D721Med (cell line): Measurements from ENCODE around the gene CYP1A1.

ENCODE experiments used
- DNase-seq: peaks from one replicate; pipeline ENCODE4 v3.0.0; 2011; ENCODE audit warnings: low spot score; ENCODE audit not compliant: insufficient read length
- FAIRE-seq: peaks from 2 replicates; lab custom pipeline; 2011; peaks lifted over from hg19 to GRCh38; lab: Jason Lieb, UNC
- TF ChIP-seq, protein P1 (sequence below): IDR thresholded peaks from 2 replicates; pipeline ENCODE4 v1.5.1; 2012; ENCODE audit warnings: mild to moderate bottlenecking, control low read depth; ENCODE audit not compliant: insufficient read depth; ENCODE audit errors: missing control alignments

Gene CYP1A1

DNA sequence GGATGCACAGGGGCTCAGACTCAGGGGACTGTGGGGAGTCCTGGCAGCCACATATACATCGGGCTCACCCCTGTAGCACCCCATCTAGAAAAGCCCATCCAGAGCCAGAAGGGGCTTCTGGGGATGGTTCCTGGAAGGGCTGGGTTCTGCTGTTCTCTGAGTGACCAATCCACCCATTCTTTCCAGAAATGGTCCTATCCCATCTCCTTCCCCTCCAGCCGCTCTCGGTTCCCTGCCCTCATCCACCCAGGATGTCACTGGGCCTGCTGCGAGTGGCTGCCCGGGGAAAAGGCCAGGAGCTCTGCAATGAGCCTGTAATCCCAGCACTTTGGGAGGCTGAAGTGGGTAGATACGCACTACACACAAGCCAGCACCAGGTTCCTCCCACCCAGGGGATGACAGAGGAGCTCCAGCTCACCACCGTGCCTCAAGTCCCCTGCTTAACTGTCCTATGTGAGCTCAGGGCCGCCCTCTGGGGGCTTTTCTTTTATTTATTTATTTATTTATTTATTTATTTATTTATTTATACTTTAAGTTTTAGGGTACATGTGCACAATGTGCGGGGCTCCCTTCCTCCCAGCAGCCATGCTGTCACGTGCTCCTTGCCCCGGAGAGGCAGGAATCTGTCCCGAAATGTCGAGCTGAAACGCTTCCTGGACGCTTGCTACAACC, 42.9 kb upstream of the CYP1A1 start:
- FAIRE-seq (no peak), DNase-seq (no peak)
- TF ChIP-seq, protein P1, sequence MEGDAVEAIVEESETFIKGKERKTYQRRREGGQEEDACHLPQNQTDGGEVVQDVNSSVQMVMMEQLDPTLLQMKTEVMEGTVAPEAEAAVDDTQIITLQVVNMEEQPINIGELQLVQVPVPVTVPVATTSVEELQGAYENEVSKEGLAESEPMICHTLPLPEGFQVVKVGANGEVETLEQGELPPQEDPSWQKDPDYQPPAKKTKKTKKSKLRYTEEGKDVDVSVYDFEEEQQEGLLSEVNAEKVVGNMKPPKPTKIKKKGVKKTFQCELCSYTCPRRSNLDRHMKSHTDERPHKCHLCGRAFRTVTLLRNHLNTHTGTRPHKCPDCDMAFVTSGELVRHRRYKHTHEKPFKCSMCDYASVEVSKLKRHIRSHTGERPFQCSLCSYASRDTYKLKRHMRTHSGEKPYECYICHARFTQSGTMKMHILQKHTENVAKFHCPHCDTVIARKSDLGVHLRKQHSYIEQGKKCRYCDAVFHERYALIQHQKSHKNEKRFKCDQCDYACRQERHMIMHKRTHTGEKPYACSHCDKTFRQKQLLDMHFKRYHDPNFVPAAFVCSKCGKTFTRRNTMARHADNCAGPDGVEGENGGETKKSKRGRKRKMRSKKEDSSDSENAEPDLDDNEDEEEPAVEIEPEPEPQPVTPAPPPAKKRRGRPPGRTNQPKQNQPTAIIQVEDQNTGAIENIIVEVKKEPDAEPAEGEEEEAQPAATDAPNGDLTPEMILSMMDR, result no peak

DNA sequence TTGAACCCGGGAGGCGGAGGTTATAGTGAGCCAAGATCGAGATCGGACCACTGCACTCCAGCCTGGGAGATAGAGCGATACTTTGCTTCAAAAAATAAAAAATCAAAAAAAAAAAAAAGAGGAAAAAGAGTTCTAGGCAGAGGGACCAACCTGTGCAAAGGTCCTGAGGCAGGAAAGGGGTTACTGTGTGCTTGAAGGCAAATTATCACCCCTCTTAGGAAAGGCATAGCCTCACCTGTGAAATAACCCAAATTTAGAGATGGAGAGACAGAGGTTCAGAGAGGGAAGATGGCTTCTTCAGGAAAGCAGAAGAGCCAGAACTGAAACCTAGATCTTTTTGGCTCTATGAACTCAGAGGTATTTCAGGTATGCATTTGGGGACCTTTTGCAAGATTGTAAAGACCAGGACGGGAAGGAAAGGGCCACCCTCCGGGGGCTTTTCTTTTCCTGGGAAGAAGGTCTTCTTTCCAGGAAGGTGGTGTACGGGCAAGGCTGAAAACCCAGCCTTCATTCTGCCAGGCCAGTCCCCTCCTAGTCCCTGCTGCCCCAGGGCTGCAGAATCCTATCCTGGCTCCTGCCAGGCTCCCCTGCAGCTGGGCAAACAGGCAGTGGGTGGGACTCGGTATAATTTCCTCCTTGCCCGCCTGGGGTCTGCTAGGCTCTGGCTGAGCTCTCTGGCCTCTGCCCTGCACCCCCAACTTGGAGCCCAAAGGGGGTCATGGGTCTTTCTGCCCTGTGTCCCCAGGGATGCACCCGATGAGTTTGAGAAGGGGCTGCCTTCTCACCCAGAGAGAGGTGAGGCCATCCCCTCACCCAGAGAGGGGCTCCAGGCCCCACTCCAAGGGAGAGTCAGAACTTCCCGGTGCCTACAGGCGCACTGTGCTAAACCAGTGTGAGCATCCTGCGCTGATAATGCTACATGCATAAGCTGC, 42.1 kb upstream of the CYP1A1 start:
- TF ChIP-seq, protein P1, result no peak
- FAIRE-seq (no peak), DNase-seq (no peak)

DNA sequence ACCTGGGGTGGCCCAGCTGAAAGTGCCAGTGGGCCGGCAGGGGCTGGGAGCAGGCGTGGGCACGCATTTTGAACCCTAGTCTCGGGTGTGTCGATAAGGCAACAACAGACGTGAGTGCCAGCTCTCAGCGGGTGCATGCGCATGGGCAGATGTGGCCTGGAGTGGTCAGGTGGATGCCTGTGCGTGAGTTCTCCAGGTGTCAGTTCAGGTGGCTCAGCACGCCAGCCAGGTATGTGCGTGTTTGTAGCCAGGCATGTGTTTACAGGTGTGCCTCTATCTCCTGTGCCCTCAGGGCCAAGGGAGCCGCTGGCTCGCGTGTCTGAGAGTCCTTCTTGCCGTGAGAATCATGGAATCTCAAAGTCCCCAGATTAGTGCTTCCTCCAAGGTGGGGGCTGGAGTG, 38.1 kb upstream of the CYP1A1 start:
- TF ChIP-seq, protein P1, result no peak
- no peak for DNase-seq
- FAIRE-seq, result no peak

DNA sequence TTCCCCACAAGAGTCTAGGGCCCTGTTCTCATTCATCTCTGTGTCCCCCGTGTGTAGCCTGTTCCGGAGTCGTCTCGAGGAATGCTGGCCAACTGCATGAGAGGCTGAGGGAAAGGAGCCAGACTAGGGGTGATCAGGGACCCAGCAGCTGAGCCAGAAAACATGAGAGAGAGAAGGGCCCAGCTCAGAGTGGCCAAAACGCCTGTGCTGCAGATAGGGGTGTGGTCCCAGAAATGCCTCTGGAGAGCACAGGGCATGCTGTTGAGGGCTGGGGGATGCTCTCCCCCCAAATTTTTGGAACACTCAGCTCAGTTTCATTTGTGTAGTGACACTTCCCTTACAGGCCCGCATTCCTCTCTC, 37.4 kb upstream of the CYP1A1 start:
- no peak for DNase-seq
- FAIRE-seq, result no peak
- TF ChIP-seq, protein P1, result no peak

DNA sequence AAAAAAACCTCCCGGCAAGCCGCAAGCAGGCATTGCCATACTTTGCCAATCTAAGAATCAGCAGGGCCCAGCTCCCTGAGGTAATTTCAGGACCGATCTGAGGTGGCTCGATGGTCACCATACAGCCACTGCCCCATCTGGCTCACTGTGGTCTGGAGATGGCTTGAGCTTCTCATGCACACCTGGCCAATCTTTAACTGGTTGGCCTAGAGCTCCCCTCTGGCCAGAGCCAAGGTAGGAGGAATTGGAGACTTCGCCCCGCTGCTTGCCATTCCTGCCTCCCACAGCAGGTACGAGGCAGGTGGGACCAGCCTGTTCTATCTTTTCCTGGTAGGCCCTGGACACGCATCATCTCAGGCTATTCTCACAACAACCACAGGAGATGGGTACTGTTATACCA, 33.4 kb upstream of the CYP1A1 start:
- no peak for FAIRE-seq
- TF ChIP-seq, protein P1, result no peak
- no peak for DNase-seq

DNA sequence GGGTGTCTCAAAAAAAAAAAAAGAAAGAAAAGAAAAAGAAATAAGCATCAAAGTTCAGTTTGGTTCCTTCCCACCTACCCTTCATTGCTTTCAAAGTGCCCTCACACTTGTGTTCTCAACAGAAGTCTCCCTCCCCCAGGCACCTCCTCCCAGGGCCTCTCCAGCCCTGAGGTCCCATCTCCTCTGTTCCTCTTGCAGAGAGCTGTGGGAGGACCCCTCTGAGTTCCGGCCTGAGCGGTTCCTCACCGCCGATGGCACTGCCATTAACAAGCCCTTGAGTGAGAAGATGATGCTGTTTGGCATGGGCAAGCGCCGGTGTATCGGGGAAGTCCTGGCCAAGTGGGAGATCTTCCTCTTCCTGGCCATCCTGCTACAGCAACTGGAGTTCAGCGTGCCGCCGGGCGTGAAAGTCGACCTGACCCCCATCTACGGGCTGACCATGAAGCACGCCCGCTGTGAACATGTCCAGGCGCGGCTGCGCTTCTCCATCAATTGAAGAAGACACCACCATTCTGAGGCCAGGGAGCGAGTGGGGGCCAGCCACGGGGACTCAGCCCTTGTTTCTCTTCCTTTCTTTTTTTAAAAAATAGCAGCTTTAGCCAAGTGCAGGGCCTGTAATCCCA, 29.4 kb upstream of the CYP1A1 start:
- FAIRE-seq, result no peak
- TF ChIP-seq, protein P1, result no peak
- no peak for DNase-seq
